Measurements from ENCODE around the gene LONP2. TPM values are rescaled to one million over a fixed set of nuclear protein-coding genes. Genes with fewer than 3 reads are reported as not detected.

Gene LONP2, protein sequence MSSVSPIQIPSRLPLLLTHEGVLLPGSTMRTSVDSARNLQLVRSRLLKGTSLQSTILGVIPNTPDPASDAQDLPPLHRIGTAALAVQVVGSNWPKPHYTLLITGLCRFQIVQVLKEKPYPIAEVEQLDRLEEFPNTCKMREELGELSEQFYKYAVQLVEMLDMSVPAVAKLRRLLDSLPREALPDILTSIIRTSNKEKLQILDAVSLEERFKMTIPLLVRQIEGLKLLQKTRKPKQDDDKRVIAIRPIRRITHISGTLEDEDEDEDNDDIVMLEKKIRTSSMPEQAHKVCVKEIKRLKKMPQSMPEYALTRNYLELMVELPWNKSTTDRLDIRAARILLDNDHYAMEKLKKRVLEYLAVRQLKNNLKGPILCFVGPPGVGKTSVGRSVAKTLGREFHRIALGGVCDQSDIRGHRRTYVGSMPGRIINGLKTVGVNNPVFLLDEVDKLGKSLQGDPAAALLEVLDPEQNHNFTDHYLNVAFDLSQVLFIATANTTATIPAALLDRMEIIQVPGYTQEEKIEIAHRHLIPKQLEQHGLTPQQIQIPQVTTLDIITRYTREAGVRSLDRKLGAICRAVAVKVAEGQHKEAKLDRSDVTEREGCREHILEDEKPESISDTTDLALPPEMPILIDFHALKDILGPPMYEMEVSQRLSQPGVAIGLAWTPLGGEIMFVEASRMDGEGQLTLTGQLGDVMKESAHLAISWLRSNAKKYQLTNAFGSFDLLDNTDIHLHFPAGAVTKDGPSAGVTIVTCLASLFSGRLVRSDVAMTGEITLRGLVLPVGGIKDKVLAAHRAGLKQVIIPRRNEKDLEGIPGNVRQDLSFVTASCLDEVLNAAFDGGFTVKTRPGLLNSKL
- total RNA-seq = 25.0 and 45.8 TPM in 2 replicates

DNA sequence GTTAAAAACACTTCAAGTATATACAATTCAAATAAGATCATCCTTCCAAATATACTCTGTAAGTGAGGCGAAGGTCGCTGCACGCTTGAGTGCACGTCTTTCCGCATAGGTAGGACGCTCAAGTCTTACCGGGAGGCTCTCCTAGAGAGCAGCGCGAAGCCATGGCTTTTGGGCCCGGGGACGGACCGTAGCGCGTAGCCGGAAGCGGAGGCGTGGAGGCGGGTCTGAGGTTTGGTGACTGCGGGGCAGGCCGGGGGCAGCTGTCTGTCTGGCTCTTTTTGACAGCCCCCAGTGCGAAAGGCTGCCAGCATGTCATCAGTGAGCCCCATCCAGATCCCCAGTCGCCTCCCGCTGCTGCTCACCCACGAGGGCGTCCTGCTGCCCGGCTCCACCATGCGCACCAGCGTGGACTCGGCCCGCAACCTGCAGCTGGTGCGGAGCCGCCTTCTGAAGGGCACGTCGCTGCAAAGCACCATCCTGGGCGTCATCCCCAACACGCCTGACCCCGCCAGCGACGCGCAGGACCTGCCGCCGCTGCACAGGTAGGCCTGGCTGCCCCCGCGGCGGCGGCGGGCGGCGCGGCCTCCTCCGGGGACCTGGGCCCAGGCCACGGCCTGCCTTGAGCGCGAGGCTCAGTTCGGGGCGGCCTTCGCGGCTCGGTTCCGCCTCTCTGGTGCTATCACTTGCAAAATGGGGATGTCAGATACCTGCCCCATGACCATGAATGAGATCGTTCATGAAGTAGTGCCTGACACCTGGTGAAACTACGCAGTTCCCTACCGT lies at the start of gene LONP2:
TSS of gene LONP2 (plus strand) at position 221 of the 783 bp plus-strand sequence. CDS start at position 310, 89 bp downstream.

DNA sequence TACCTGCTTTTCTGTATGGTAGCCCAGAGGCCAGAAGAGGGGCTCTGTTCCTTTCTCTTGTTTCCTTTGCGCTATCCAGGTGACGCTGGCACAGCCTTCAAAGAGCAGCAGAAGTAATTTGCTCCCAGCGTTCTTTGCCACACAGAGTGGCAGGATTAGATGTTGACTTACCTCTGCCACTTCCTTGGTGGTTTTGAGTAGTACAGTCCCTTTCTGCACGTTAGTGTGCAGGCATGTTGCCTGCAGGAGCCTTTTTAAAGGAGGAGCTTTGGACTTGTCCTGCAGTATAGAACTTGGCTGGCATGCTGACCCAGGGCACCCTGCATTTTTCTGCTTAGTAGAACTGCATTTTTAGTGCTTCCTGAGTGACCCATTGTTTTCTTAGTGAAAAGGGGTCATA lies 3.2 kb downstream of the LONP2 start, which contains the start of gene ABCC11:
TSS of gene ABCC11 (minus strand) at position 229 of the 400 bp plus-strand sequence. CDS start 15,618 bp downstream, outside the sequence.

DNA sequence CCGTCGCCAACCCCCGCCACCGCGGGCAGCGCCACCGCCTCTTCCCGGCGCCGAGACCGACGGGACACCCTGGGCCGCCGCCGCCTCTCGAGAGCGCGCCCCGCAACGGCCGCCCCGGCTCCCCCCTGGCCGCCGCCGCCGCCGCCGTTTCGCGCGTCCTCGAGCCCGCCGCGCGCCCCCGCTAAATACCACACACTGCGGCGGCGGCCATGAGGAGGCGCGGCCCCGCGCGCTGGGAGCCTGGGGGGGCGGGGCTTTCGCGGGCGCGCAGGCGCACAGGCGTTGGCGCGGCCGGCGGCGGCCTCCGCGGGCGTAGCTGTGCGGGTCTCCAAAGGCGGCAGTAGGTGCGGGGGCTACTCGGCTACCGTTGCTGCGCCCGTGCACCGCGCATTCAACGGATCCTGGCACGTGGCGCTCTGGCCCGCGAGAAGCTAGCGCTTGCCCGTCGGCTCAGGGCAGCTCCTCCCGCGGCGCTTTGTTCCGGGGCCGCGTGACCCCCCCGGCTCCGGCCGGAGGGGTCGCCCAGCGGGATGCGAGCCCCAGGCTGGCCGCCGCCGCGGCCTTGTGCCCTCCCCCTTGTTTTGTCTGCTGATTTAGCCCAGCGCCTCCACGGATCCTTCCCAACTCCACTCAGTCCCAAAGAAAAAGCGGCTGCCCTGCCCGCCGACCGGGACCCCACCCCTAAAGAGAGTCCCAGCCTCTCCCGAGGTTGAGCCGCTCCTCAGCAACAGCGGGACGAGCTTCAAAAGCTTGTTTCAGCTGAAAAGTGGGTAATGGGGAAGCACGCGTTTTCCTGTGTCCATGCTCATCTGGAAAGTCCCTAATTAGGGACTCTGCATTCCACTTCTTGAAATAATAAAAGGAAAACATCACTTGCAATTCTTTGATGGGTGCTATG lies 141.4 kb downstream of the LONP2 start, which contains the start of gene SIAH1:
TSS of gene SIAH1 (minus strand) at position 161 of the 898 bp plus-strand sequence. CDS start 22,985 bp downstream, outside the sequence.

Other genes with a start within 250 kb of the LONP2 start
- gene ABCC12, start 88.3 kb upstream of the LONP2 start, total RNA-seq = not detected in 2 replicates
- 0.19 and 0.21 TPM in 2 replicates for gene ABCC11, start 3.2 kb downstream of the LONP2 start, total RNA-seq
- gene SIAH1, start 141.1 kb downstream of the LONP2 start, total RNA-seq = 23.3 and 26.2 TPM in 2 replicates